GM23338 (cell line): ENCODE results near the gene LRMDA. TPM values are rescaled to one million over a fixed set of nuclear protein-coding genes. Genes with fewer than 3 reads are reported as not detected.

Experiments
- ATAC-seq: fragments of 200-7000 bp; cut with Tn5 transposase; 3 replicates; pipeline ENCODE4 v1.9.1; 2020
- DNase-seq: peaks from one replicate; pipeline ENCODE4 v3.0.0-alpha.2; 2015; ENCODE audit warnings: low spot score
- H2AFZ ChIP-seq: fragments of 200-600 bp; sonication (generic); 2 replicates; pipeline ENCODE4 v1.8.0; 2016; ENCODE audit warnings: antibody characterized with exemption, mild to moderate bottlenecking, moderate library complexity
- H3F3A ChIP-seq: fragments of 200-600 bp; sonication (generic); replicated peaks from 2 replicates; pipeline ENCODE4 v1.8.0; 2017; ENCODE audit warnings: antibody characterized with exemption, mixed run types, low read depth
- H3K27ac ChIP-seq: fragments of 200-600 bp; sonication (generic); 2 replicates; pipeline ENCODE4 v1.6.1; 2016; ENCODE audit warnings: low read depth
- H3K27me3 ChIP-seq: fragments of 200-600 bp; sonication (generic); 2 replicates; pipeline ENCODE4 v1.8.0; 2016; ENCODE audit warnings: mild to moderate bottlenecking, mixed run types, moderate library complexity; ENCODE audit not compliant: insufficient read depth
- H3K36me3 ChIP-seq: fragments of 200-600 bp; sonication (generic); 2 replicates; pipeline ENCODE4 v1.8.0; 2016; ENCODE audit warnings: mild to moderate bottlenecking; ENCODE audit not compliant: insufficient read depth
- H3K4me1 ChIP-seq: fragments of 200-600 bp; sonication (generic); 2 replicates; pipeline ENCODE4 v1.8.0; 2016; ENCODE audit warnings: mild to moderate bottlenecking, moderate library complexity; ENCODE audit not compliant: insufficient read depth
- H3K4me2 ChIP-seq: fragments of 200-600 bp; sonication (generic); 2 replicates; pipeline ENCODE4 v1.7.1; 2017; ENCODE audit warnings: mixed run types
- H3K4me3 ChIP-seq: fragments of 200-600 bp; sonication (generic); 2 replicates; pipeline ENCODE4 v1.6.1; 2016; ENCODE audit warnings: mixed run types
- H3K79me2 ChIP-seq: fragments of 200-600 bp; sonication (generic); replicated peaks from 2 replicates; pipeline ENCODE4 v1.8.0; 2017; ENCODE audit warnings: mild to moderate bottlenecking; ENCODE audit not compliant: insufficient read depth
- H3K9me2 ChIP-seq: fragments of 200-600 bp; sonication (generic); 2 replicates; pipeline ENCODE4 v1.8.0; 2017; ENCODE audit not compliant: insufficient read depth
- H4K20me1 ChIP-seq: fragments of 200-600 bp; sonication (generic); replicated peaks from 2 replicates; pipeline ENCODE4 v1.8.0; 2017; ENCODE audit warnings: mild to moderate bottlenecking; ENCODE audit not compliant: insufficient read depth
- H3K27ac Mint-ChIP-seq: 2 replicates; pipeline ENCODE4 v1.8.0; 2020; ENCODE audit warnings: inconsistent platforms, mild to moderate bottlenecking, moderate library complexity, mixed read lengths
- H3K27me3 Mint-ChIP-seq: 3 replicates; pipeline ENCODE4 v1.8.0; 2022; ENCODE audit warnings: low read depth, mild to moderate bottlenecking, moderate library complexity, mixed read lengths, inconsistent platforms; ENCODE audit not compliant: insufficient read depth, poor library complexity
- H3K36me3 Mint-ChIP-seq: 3 replicates; pipeline ENCODE4 v1.8.0; 2021; ENCODE audit warnings: low read depth, mild to moderate bottlenecking, inconsistent platforms, moderate library complexity, mixed read lengths
- H3K4me1 Mint-ChIP-seq: 3 replicates; pipeline ENCODE4 v1.8.0; 2020; ENCODE audit warnings: mild to moderate bottlenecking, inconsistent platforms, mixed read lengths
- H3K4me3 Mint-ChIP-seq: 3 replicates; pipeline ENCODE4 v1.8.0; 2021; ENCODE audit warnings: moderate library complexity, mild to moderate bottlenecking, inconsistent platforms, mixed read lengths
- H3K9me3 Mint-ChIP-seq: 3 replicates; pipeline ENCODE4 v1.8.0; 2020; ENCODE audit warnings: moderate library complexity, mild to moderate bottlenecking, inconsistent platforms, mixed read lengths
- CREB1 ChIP-seq: fragments of 250-450 bp; sonication (Bioruptor Pico); IDR thresholded peaks from 2 replicates; pipeline ENCODE4 v1.5.0; 2020; ENCODE audit warnings: low read depth, mild to moderate bottlenecking, moderate library complexity
- CTCF ChIP-seq, 2 experiments: fragments of 200-600 bp in 1 of 2; sonication (generic) in 1 of 2; conservative IDR thresholded peaks; 2 replicates each; pipeline versions ENCODE4 v1.5.1 to v1.6.1; 2016 to 2017; ENCODE audit warnings: antibody characterized with exemption in 2 of 2, low read depth in 2 of 2, mild to moderate bottlenecking in 2 of 2, moderate library complexity in 1 of 2
- ETS1 ChIP-seq: IDR thresholded peaks from 2 replicates; pipeline ENCODE4 v1.6.1; 2016; ENCODE audit warnings: antibody characterized with exemption
- EZH2 ChIP-seq: fragments of 200-600 bp; sonication (generic); IDR thresholded peaks from one replicate; pipeline ENCODE4 v1.8.0; 2017; ENCODE audit warnings: antibody characterized with exemption, mild to moderate bottlenecking, low read depth; ENCODE audit not compliant: unreplicated experiment
- EZH2phosphoT487 ChIP-seq: fragments of 200-600 bp; sonication (generic); IDR thresholded peaks from one replicate; pipeline ENCODE4 v1.8.1; 2018; ENCODE audit warnings: antibody characterized with exemption; ENCODE audit not compliant: unreplicated experiment
- JUNB ChIP-seq: IDR thresholded peaks from one replicate; pipeline ENCODE4 v1.6.1; 2016; ENCODE audit warnings: antibody characterized with exemption; ENCODE audit not compliant: unreplicated experiment
- NANOG ChIP-seq: IDR thresholded peaks from 2 replicates; pipeline ENCODE4 v1.6.1; 2016; ENCODE audit warnings: antibody characterized with exemption, borderline replicate concordance
- POLR2AphosphoS5 ChIP-seq: IDR thresholded peaks from 2 replicates; pipeline ENCODE4 v1.6.1; 2016; ENCODE audit warnings: antibody characterized with exemption, low read depth
- STAT1 ChIP-seq: IDR thresholded peaks from one replicate; pipeline ENCODE4 v1.6.1; 2016; ENCODE audit warnings: antibody characterized with exemption; ENCODE audit not compliant: unreplicated experiment
- ZNF114 ChIP-seq: fragments of 250-450 bp; sonication (Bioruptor Pico); IDR thresholded peaks from 2 replicates; pipeline ENCODE4 v1.5.0; 2020; ENCODE audit warnings: mild to moderate bottlenecking, moderate library complexity
- ZNF331 ChIP-seq: fragments of 250-450 bp; sonication (Bioruptor Pico); IDR thresholded peaks from 2 replicates; pipeline ENCODE4 v1.5.0; 2020; ENCODE audit warnings: low read depth, mild to moderate bottlenecking, moderate library complexity
- ZNF462 ChIP-seq: fragments of 250-450 bp; sonication (Bioruptor Pico); IDR thresholded peaks from 2 replicates; pipeline ENCODE4 v1.5.0; 2020; ENCODE audit warnings: mild to moderate bottlenecking, moderate library complexity
- polyA plus RNA-seq: library from polyadenylated mRNA; unstranded; fragments of >200 nt; fragmentation: Nextera tagmentation; extraction: Ambion mirVana; gene quantifications from 2 replicates; pipeline ENCODE4 v1.2.1, GENCODE V29; 2016
- total RNA-seq: library from RNA; depleted of rRNA; stranded (reverse); fragments of >200 nt; shearing (Covaris generic); gene quantifications from 2 replicates; pipeline ENCODE4 v1.2.3, GENCODE V29; 2014
- TF ChIP-seq, protein P1 (sequence below): IDR thresholded peaks from one replicate; pipeline ENCODE4 v1.6.1; 2018; ENCODE audit warnings: antibody characterized with exemption; ENCODE audit not compliant: unreplicated experiment

Gene LRMDA
- total and polyA plus RNA-seq, 2 experiments from 2014 or later = 0.90 to 1.8 TPM

GRCh38 chr10:75709811-75710210 is 278.4 kb downstream of the LRMDA start:
- Histone ChIP-seq H3K79me2 (no peaks in the 10 kb centered on the region), H3F3A (no peaks in the 10 kb centered on the region), H3K36me3 (no peaks in the 10 kb centered on the region; the same call in 1 of the 2 replicates), H3K27me3 (no peaks in the 10 kb centered on the region), H3K9me2 (no peaks in the 10 kb centered on the region), H4K20me1 (no peaks in the 10 kb centered on the region), H3K4me3 (no peak overlapping the region), H2AFZ (peak overlapping the region; percentile 60; the same call in 1 of the 2 replicates), H3K27ac (no peak overlapping the region), H3K4me1 (peaks cover 38% of the 10 kb centered on the region), H3K4me2 (0 out of 2 replicates have a peak overlapping the region, but pooled peaks have one; percentile 61)
- Mint-ChIP-seq H3K36me3 (no peaks in the 10 kb centered on the region), H3K4me3 (no peak overlapping the region), H3K9me3 (no peaks in the 10 kb centered on the region), H3K4me1 (peaks cover 41% of the 10 kb centered on the region), H3K27me3 (peaks cover 7% of the 10 kb centered on the region), H3K27ac (no peak overlapping the region)
- DNase-seq (no peak), ATAC-seq (no peak)
- TF ChIP-seq EZH2 (no peak), ETS1 (no peak), ZNF114 (CRISPR knock-in tag) (no peak), NANOG (no peak), CREB1 (CRISPR knock-in tag) (no peak), ZNF462 (CRISPR knock-in tag) (no peak), POLR2AphosphoS5 (no peak), CTCF (conservative IDR thresholded peaks at IDR 0.05; ENCODE audit: low read depth in 2 of 2) (no peak), JUNB (no peak), STAT1 (no peak), EZH2phosphoT487 (no peak), ZNF331 (CRISPR knock-in tag) (no peak)
- TF ChIP-seq, protein P1, sequence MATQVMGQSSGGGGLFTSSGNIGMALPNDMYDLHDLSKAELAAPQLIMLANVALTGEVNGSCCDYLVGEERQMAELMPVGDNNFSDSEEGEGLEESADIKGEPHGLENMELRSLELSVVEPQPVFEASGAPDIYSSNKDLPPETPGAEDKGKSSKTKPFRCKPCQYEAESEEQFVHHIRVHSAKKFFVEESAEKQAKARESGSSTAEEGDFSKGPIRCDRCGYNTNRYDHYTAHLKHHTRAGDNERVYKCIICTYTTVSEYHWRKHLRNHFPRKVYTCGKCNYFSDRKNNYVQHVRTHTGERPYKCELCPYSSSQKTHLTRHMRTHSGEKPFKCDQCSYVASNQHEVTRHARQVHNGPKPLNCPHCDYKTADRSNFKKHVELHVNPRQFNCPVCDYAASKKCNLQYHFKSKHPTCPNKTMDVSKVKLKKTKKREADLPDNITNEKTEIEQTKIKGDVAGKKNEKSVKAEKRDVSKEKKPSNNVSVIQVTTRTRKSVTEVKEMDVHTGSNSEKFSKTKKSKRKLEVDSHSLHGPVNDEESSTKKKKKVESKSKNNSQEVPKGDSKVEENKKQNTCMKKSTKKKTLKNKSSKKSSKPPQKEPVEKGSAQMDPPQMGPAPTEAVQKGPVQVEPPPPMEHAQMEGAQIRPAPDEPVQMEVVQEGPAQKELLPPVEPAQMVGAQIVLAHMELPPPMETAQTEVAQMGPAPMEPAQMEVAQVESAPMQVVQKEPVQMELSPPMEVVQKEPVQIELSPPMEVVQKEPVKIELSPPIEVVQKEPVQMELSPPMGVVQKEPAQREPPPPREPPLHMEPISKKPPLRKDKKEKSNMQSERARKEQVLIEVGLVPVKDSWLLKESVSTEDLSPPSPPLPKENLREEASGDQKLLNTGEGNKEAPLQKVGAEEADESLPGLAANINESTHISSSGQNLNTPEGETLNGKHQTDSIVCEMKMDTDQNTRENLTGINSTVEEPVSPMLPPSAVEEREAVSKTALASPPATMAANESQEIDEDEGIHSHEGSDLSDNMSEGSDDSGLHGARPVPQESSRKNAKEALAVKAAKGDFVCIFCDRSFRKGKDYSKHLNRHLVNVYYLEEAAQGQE = no peak
